Nephron progenitor cell (in vitro differentiated cells): Measurements from ENCODE around the gene IGSF9B.

Source experiments
- DNase-seq: peaks from one replicate; pipeline ENCODE4 v3.0.0; 2021
- H3K27ac Mint-ChIP-seq: 2 replicates; pipeline ENCODE4 v1.8.0; 2021; ENCODE audit warnings: mild to moderate bottlenecking, moderate library complexity, mixed read lengths
- H3K27me3 Mint-ChIP-seq: 2 replicates; pipeline ENCODE4 v1.8.0; 2021; ENCODE audit warnings: mild to moderate bottlenecking, low read depth, mixed read lengths; ENCODE audit not compliant: poor library complexity
- H3K36me3 Mint-ChIP-seq: 2 replicates; pipeline ENCODE4 v1.8.0; 2021; ENCODE audit warnings: low read depth, mixed read lengths
- H3K4me1 Mint-ChIP-seq: 2 replicates; pipeline ENCODE4 v1.8.0; 2021; ENCODE audit warnings: mixed read lengths
- H3K4me3 Mint-ChIP-seq: 2 replicates; pipeline ENCODE4 v1.8.0; 2021; ENCODE audit warnings: mild to moderate bottlenecking, moderate library complexity, mixed read lengths
- H3K9me3 Mint-ChIP-seq: 2 replicates; pipeline ENCODE4 v1.8.0; 2021; ENCODE audit warnings: mild to moderate bottlenecking, moderate library complexity, mixed read lengths
- TF ChIP-seq, protein P1 (sequence below): fragments of 200-600 bp; sonication (generic); IDR thresholded peaks from 2 replicates; pipeline ENCODE4 v1.5.0; 2021; ENCODE audit warnings: antibody characterized with exemption

Gene IGSF9B

DNA sequence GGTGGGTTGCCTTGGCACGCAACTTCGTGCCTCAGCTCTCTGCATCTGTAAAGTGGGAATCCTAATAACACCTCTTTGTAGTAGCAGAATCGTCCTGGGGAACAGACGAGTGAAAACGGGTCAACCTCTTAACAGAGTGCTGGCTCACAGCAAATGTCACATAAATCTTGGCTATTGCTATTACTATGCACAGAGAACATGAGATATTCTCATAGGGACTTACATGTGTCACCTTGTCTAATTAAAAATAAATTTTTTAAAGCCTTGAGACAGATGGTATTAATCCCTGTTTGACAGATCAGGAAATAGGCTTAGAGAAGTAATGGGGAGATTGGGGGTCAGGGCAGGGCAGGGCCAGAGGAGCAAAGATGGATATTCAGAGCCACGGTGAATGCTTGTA lies 44.3 kb upstream of the IGSF9B start:
- Mint-ChIP-seq H3K27ac (no peak overlapping the region), H3K4me1 (peaks cover 18% of the 10 kb centered on the region), H3K27me3 (peaks cover 9% of the 10 kb centered on the region), H3K9me3 (peaks cover 6% of the 10 kb centered on the region), H3K4me3 (no peak overlapping the region), H3K36me3 (no peaks in the 10 kb centered on the region)
- TF ChIP-seq, protein P1, sequence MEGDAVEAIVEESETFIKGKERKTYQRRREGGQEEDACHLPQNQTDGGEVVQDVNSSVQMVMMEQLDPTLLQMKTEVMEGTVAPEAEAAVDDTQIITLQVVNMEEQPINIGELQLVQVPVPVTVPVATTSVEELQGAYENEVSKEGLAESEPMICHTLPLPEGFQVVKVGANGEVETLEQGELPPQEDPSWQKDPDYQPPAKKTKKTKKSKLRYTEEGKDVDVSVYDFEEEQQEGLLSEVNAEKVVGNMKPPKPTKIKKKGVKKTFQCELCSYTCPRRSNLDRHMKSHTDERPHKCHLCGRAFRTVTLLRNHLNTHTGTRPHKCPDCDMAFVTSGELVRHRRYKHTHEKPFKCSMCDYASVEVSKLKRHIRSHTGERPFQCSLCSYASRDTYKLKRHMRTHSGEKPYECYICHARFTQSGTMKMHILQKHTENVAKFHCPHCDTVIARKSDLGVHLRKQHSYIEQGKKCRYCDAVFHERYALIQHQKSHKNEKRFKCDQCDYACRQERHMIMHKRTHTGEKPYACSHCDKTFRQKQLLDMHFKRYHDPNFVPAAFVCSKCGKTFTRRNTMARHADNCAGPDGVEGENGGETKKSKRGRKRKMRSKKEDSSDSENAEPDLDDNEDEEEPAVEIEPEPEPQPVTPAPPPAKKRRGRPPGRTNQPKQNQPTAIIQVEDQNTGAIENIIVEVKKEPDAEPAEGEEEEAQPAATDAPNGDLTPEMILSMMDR = no peak
- DNase-seq = no peak

GRCh38 chr11:133999355-133999754 lies 42.6 kb upstream of the IGSF9B start:
- Mint-ChIP-seq H3K36me3 (no peaks in the 10 kb centered on the region), H3K4me1 (peaks cover 11% of the 10 kb centered on the region), H3K4me3 (no peak overlapping the region), H3K9me3 (peaks cover 6% of the 10 kb centered on the region), H3K27ac (no peak overlapping the region), H3K27me3 (peaks cover 16% of the 10 kb centered on the region)
- TF ChIP-seq, protein P1 = no peak
- DNase-seq = no peak

DNA sequence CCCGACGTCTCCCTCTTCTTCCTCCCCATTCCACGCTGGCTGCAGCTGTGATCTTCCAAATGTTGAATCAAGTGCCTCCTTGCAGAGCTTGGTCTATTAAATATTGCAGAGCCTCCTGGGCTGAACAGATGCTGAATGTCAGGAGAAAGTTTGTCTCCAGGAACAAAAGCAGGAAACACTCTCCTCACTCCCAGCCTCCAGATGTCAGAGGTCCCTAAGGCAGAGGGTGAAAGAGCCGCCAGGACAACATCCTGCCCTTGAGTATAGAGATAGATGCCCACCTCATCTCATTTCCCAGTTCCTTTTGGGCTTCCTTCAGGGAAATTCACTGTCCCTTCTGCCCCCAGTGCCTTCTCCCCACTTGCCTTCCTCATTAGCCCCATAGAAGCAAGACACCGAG lies 40.8 kb upstream of the IGSF9B start:
- no peak for DNase-seq
- TF ChIP-seq, protein P1 = no peak
- peaks cover 10% of the 10 kb centered on the region for H3K4me1 Mint-ChIP-seq
- no peak overlapping the region for H3K4me3 Mint-ChIP-seq
- H3K27ac Mint-ChIP-seq = no peak overlapping the region
- peaks cover 24% of the 10 kb centered on the region for H3K27me3 Mint-ChIP-seq
- no peaks in the 10 kb centered on the region for H3K36me3 Mint-ChIP-seq
- H3K9me3 Mint-ChIP-seq = peaks cover 6% of the 10 kb centered on the region

- TF ChIP-seq, protein P1 = no peak
- no peaks in the 10 kb centered on the region for H3K36me3 Mint-ChIP-seq
- H3K9me3 Mint-ChIP-seq = no peaks in the 10 kb centered on the region
- DNase-seq = no peak
- H3K27me3 Mint-ChIP-seq = peaks cover 28% of the 10 kb centered on the region
- no peak overlapping the region for H3K27ac Mint-ChIP-seq
- no peak overlapping the region for H3K4me3 Mint-ChIP-seq
- H3K4me1 Mint-ChIP-seq = peaks cover 1% of the 10 kb centered on the region
Observed at GRCh38 chr11:133996671-133997070, 39.9 kb upstream of the IGSF9B start.

DNA sequence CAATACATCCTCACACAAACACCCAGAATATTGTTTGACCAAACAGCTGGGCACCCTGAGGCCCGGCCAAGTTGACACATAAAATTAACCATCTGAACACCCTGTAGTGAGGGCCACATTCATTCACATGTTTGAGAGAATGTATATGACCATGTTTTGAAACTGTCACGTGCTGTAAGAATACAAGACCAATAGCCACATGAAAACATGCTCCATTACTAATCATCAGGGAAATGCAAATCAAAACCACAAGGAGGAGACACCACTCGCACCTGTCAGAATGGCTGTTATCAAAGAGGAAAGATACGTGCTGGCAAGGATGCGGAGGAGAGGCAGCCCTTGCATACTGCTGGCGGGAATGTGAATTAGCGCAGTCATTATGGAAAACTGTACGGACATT lies 38.3 kb upstream of the IGSF9B start:
- H3K27ac Mint-ChIP-seq = no peak overlapping the region
- H3K9me3 Mint-ChIP-seq = no peaks in the 10 kb centered on the region
- no peaks in the 10 kb centered on the region for H3K4me1 Mint-ChIP-seq
- peaks cover 25% of the 10 kb centered on the region for H3K27me3 Mint-ChIP-seq
- TF ChIP-seq, protein P1 = no peak
- DNase-seq = no peak
- H3K36me3 Mint-ChIP-seq = no peaks in the 10 kb centered on the region
- no peak overlapping the region for H3K4me3 Mint-ChIP-seq

GRCh38 chr11:133993921-133994320 lies 37.2 kb upstream of the IGSF9B start:
- no peaks in the 10 kb centered on the region for H3K4me1 Mint-ChIP-seq
- no peaks in the 10 kb centered on the region for H3K36me3 Mint-ChIP-seq
- no peak for DNase-seq
- H3K4me3 Mint-ChIP-seq = no peak overlapping the region
- H3K27me3 Mint-ChIP-seq = peaks cover 32% of the 10 kb centered on the region
- no peak overlapping the region for H3K27ac Mint-ChIP-seq
- TF ChIP-seq, protein P1 = no peak
- no peaks in the 10 kb centered on the region for H3K9me3 Mint-ChIP-seq
